ENCODE data around the gene ERICH6B.
A peak's percentile ranks its signal among the peaks of the same experiment; 100 is the strongest.

The ERICH6B gene

GRCh38 chr13:45496942-45497341, 118.6 kb downstream of the ERICH6B start:
- no peak for DNase-seq (ENCODE audit: low read depth)

GRCh38 chr13:45492538-45492937, 123.0 kb downstream of the ERICH6B start:
- peak; percentile 33 for DNase-seq (ENCODE audit: low read depth)

All from GM04503 (cell line).